ENCODE data around the gene CLIC4. TPM values are rescaled to one million over a fixed set of nuclear protein-coding genes. Genes with fewer than 3 reads are reported as not detected.
A peak's percentile ranks its signal among the peaks of the same experiment; 100 is the strongest.
"Not testable (repeated sequence)": the region's sequence is repeated elsewhere in the genome, so short reads cannot be mapped to it uniquely, and the experiment has no call there.

Gene CLIC4
- total RNA-seq, 1 donor from 2014 or later, result 90.4 TPM

GRCh38 chr1:24775348-24775747, 30.1 kb downstream of the CLIC4 start:
- no peak overlapping the region for H3K27ac Mint-ChIP-seq
- no peaks in the 10 kb centered on the region for H3K27me3 Mint-ChIP-seq
- DNase-seq (ENCODE audit: low spot score, unreplicated experiment), result no peak
- TF ChIP-seq CTCF (IDR thresholded peaks at IDR 0.05; ENCODE audit: unreplicated experiment), result no peak
- H3K36me3 Mint-ChIP-seq (ENCODE audit: insufficient read depth), result no peaks in the 10 kb centered on the region
- H3K9me3 Mint-ChIP-seq (ENCODE audit: low read depth), result no peaks in the 10 kb centered on the region
- no peak overlapping the region for H3K4me3 Mint-ChIP-seq (ENCODE audit: low read depth)
- peaks cover 11% of the 10 kb centered on the region for H3K4me1 Mint-ChIP-seq (ENCODE audit: low read depth)

- TF ChIP-seq CTCF (IDR thresholded peaks at IDR 0.05; ENCODE audit: unreplicated experiment), result no peak
- Mint-ChIP-seq H3K9me3 (ENCODE audit: low read depth) (no peaks in the 10 kb centered on the region), H3K27me3 (no peaks in the 10 kb centered on the region), H3K4me1 (ENCODE audit: low read depth) (peaks cover 13% of the 10 kb centered on the region), H3K4me3 (ENCODE audit: low read depth) (no peak overlapping the region), H3K36me3 (ENCODE audit: insufficient read depth) (no peaks in the 10 kb centered on the region), H3K27ac (no peak overlapping the region)
- no peak for DNase-seq (ENCODE audit: low spot score, unreplicated experiment)
Measured at GRCh38 chr1:24775916-24776315, 30.7 kb downstream of the CLIC4 start.

- no peak overlapping the region for H3K27ac Mint-ChIP-seq
- no peaks in the 10 kb centered on the region for H3K9me3 Mint-ChIP-seq (ENCODE audit: low read depth)
Measured at GRCh38 chr1:24776821-24777220, 31.6 kb downstream of the CLIC4 start.

GRCh38 chr1:24778141-24778540, 32.9 kb downstream of the CLIC4 start:
- H3K4me3 Mint-ChIP-seq (ENCODE audit: low read depth), result no peak overlapping the region
- H3K27me3 Mint-ChIP-seq, result no peaks in the 10 kb centered on the region
- DNase-seq (ENCODE audit: low spot score, unreplicated experiment), result no peak
- TF ChIP-seq CTCF (IDR thresholded peaks at IDR 0.05; ENCODE audit: unreplicated experiment), result no peak
- peaks cover 3% of the 10 kb centered on the region for H3K36me3 Mint-ChIP-seq (ENCODE audit: insufficient read depth)
- no peaks in the 10 kb centered on the region for H3K9me3 Mint-ChIP-seq (ENCODE audit: low read depth)
- H3K4me1 Mint-ChIP-seq (ENCODE audit: low read depth), result peaks cover 11% of the 10 kb centered on the region
- H3K27ac Mint-ChIP-seq, result no peak overlapping the region

More at GRCh38 chr1:24776821-24777220, 31.6 kb downstream of the CLIC4 start:
- no peaks in the 10 kb centered on the region for H3K27me3 Mint-ChIP-seq
- peaks cover 13% of the 10 kb centered on the region for H3K4me1 Mint-ChIP-seq (ENCODE audit: low read depth)
- no peak for DNase-seq (ENCODE audit: low spot score, unreplicated experiment)
- H3K36me3 Mint-ChIP-seq (ENCODE audit: insufficient read depth), result peaks cover 2% of the 10 kb centered on the region
- no peak overlapping the region for H3K4me3 Mint-ChIP-seq (ENCODE audit: low read depth)
- TF ChIP-seq CTCF (IDR thresholded peaks at IDR 0.05; ENCODE audit: unreplicated experiment), result no peak

GRCh38 chr1:24779199-24779598, 34.0 kb downstream of the CLIC4 start:
- H3K27ac Mint-ChIP-seq, result peak overlapping the region; percentile 29
- H3K36me3 Mint-ChIP-seq (ENCODE audit: insufficient read depth); DNase-seq (ENCODE audit: low spot score, unreplicated experiment); H3K4me3 Mint-ChIP-seq (ENCODE audit: low read depth); H3K9me3 Mint-ChIP-seq (ENCODE audit: low read depth); H3K27me3 Mint-ChIP-seq: not testable (repeated sequence)
- peaks cover 11% of the 10 kb centered on the region for H3K4me1 Mint-ChIP-seq (ENCODE audit: low read depth)

- Mint-ChIP-seq H3K27me3 (no peaks in the 10 kb centered on the region), H3K4me1 (ENCODE audit: low read depth) (peaks cover 11% of the 10 kb centered on the region), H3K9me3 (ENCODE audit: low read depth) (no peaks in the 10 kb centered on the region), H3K36me3 (ENCODE audit: insufficient read depth) (peaks cover 3% of the 10 kb centered on the region), H3K4me3 (ENCODE audit: low read depth) (no peak overlapping the region), H3K27ac (peak overlapping the region; percentile 29)
- TF ChIP-seq CTCF (IDR thresholded peaks at IDR 0.05; ENCODE audit: unreplicated experiment), result no peak
- no peak for DNase-seq (ENCODE audit: low spot score, unreplicated experiment)
Measured at GRCh38 chr1:24779689-24780464, 34.6 kb downstream of the CLIC4 start.

- not testable (repeated sequence) for H3K27me3 Mint-ChIP-seq; DNase-seq (ENCODE audit: low spot score, unreplicated experiment); H3K9me3 Mint-ChIP-seq (ENCODE audit: low read depth); H3K4me3 Mint-ChIP-seq (ENCODE audit: low read depth); H3K36me3 Mint-ChIP-seq (ENCODE audit: insufficient read depth); H3K27ac Mint-ChIP-seq
- H3K4me1 Mint-ChIP-seq (ENCODE audit: low read depth), result peaks cover 11% of the 10 kb centered on the region
Measured at GRCh38 chr1:24780626-24781025, 35.4 kb downstream of the CLIC4 start.

Data from progenitor cell of endocrine pancreas (in vitro differentiated cells).